ENCODE results near the gene UBE2E2.

UBE2E2 gene

DNA sequence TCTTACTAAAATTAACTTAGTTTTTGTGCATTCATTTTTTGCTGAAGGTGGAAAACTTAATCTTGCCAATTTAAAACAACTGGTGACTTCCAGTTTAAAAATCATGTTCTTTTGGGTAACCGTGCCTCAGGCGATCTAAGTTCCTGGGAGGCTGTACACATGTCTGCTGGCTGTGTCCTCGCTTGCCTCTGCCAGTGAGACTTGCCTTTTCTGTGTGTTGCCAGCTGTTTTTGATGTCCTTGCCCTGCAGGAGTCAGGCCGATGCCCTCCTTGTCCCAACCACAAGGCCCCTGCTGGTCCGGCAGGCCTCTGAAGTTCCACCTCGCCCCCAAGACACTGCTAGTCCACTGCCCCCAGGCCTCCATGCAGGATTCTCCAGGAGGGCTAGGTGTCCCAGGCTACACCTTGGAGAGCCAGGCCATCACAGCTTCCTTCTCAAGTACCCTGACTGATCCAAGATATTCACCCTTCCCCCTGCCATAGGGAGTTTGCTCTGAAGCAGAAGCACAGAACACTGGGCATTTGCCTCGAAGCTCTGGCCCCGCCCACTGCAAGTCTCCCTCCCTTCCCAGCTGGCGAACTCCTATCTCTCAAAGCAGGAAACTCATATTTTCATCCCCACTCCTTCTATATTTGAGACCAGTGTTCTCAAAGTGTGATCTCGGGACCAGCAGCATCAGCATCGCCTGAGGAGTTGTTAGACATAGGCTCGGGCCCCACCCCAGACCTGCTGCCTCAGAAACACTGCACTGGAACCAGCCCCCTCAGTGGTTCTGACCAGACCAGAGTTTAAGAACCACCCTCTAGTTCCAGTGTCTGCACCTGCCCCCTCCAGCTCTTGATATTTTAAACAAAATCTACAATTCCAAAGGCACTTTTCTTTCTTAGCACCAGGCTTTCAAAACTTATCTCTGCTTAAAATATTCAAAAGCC, 416.8 kb downstream of the UBE2E2 start:
- Histone ChIP-seq H3K4me1 (ENCODE audit: insufficient read depth, insufficient read length) (peaks cover 6% of the 10 kb centered on the region), H3K9ac (ENCODE audit: insufficient read length, low read depth) (no peak overlapping the region), H3K4me3 (ENCODE audit: insufficient read length, low read depth) (no peak overlapping the region), H3K36me3 (ENCODE audit: insufficient read depth, insufficient read length, low read length) (no peaks in the 10 kb centered on the region), H3K9me3 (ENCODE audit: insufficient read depth, low read length) (peaks cover 12% of the 10 kb centered on the region; the same call in 1 of the 2 replicates), H3K27me3 (ENCODE audit: insufficient read depth, insufficient read length) (no peaks in the 10 kb centered on the region)
- TF ChIP-seq ZNF274 (IDR thresholded peaks at IDR 0.05; ENCODE audit: low read depth, low read length) (no peak), SUZ12 (IDR thresholded peaks at IDR 0.05; ENCODE audit: extremely low read depth, insufficient read depth, insufficient read length) (no peak), YY1 (IDR thresholded peaks at IDR 0.05; ENCODE audit: insufficient read depth, insufficient read length) (no peak)
- no peak for DNase-seq (ENCODE audit: low read depth, low spot score)

DNA sequence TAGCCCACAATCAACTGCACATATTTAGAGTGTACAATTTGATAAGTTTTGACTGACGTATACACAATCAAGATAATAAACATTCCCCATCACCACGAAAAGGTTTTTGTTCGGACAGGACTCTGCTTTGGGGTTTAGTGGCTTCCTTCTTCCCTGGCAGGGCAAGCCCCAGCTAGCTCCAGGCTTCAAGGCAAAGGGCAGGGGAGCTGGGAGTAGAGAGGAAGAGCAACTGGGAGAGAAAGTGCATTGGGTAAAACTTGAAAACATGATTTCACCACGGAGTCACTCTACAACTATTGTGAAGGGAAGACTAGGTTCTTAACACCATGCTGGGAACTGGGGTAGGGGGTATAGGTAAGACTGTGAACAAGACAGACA, 417.5 kb downstream of the UBE2E2 start:
- Histone ChIP-seq H3K27me3 (ENCODE audit: insufficient read depth, insufficient read length) (no peaks in the 10 kb centered on the region), H3K36me3 (ENCODE audit: insufficient read depth, insufficient read length, low read length) (no peaks in the 10 kb centered on the region), H3K4me3 (ENCODE audit: insufficient read length, low read depth) (no peak overlapping the region), H3K9ac (ENCODE audit: insufficient read length, low read depth) (no peak overlapping the region), H3K9me3 (ENCODE audit: insufficient read depth, low read length) (peaks cover 17% of the 10 kb centered on the region; the same call in 1 of the 2 replicates), H3K4me1 (ENCODE audit: insufficient read depth, insufficient read length) (peaks cover 6% of the 10 kb centered on the region)
- DNase-seq (ENCODE audit: low read depth, low spot score) = no peak
- no peak for TF ChIP-seq ZNF274 (IDR thresholded peaks at IDR 0.05; ENCODE audit: low read depth, low read length)
- no peak for TF ChIP-seq SUZ12 (IDR thresholded peaks at IDR 0.05; ENCODE audit: extremely low read depth, insufficient read depth, insufficient read length)
- TF ChIP-seq YY1 (IDR thresholded peaks at IDR 0.05; ENCODE audit: insufficient read depth, insufficient read length) = no peak

DNA sequence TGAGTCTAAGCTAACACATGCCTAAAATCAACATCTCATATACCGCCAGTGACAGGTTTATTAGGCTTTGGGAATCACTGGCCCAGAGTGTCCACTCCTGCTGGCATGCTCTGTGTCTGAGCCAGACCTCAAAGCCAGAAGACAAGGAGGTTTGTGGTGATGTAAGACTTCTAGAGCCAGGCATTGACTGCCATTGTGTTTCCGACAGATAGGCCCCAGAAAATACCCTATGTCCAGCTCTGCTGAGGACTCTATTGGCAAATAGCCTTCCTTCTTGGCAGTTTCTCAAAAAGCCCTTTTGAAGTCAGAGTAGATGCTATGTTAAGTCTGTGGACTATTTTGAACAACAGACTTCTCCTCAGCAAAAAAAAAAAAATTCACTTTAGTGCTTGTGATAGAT, 420.7 kb downstream of the UBE2E2 start:
- Histone ChIP-seq H3K9me3 (ENCODE audit: insufficient read depth, low read length) (peaks cover 17% of the 10 kb centered on the region; the same call in 1 of the 2 replicates), H3K9ac (ENCODE audit: insufficient read length, low read depth) (no peak overlapping the region), H3K27me3 (ENCODE audit: insufficient read depth, insufficient read length) (no peaks in the 10 kb centered on the region), H3K4me3 (ENCODE audit: insufficient read length, low read depth) (no peak overlapping the region), H3K36me3 (ENCODE audit: insufficient read depth, insufficient read length, low read length) (no peaks in the 10 kb centered on the region), H3K4me1 (ENCODE audit: insufficient read depth, insufficient read length) (peaks cover 6% of the 10 kb centered on the region)
- no peak for DNase-seq (ENCODE audit: low read depth, low spot score)
- TF ChIP-seq ZNF274 (IDR thresholded peaks at IDR 0.05; ENCODE audit: low read depth, low read length) (no peak), SUZ12 (IDR thresholded peaks at IDR 0.05; ENCODE audit: extremely low read depth, insufficient read depth, insufficient read length) (no peak), YY1 (IDR thresholded peaks at IDR 0.05; ENCODE audit: insufficient read depth, insufficient read length) (no peak)

DNA sequence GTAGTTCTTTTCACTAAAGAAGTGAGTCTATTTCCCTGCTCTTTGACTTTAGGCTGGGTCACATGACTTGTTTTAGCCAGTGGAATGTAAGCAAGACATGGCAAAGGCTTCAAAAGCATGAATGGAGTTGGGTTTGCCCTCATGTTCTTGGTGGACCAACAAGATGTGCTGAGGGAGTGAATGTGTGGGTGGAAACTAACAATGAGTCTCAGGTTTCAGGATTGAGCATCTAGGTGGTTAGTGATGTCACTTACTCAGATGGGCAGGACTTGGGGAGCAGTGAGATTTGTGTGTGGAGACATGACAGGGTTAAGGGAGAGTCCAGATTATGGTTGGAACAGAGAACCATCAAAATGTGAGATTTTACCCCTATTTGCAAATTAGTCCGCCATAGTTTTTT, 421.2 kb downstream of the UBE2E2 start:
- H3K36me3 ChIP-seq (ENCODE audit: insufficient read depth, insufficient read length, low read length) = no peaks in the 10 kb centered on the region
- peaks cover 6% of the 10 kb centered on the region for H3K4me1 ChIP-seq (ENCODE audit: insufficient read depth, insufficient read length)

DNA sequence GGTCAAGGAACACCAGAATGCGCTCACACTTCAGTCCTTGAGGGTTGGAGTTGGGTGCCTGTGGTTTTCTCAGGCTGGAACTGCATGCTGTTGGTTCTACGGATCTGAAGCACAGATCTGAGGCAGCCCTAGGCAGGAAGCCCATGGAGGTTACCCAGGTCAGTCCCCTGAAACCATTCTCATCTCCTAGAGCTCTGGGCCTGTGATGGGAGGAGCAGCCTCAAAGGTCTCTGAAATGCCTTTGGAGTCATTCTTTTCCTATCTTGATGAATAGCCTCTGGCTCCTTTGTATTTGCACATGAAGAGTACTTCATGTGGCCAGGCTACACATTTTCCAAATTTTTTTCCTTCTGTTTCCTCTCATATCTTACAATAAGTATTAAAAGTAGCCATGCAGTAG, 423.3 kb downstream of the UBE2E2 start:
- TF ChIP-seq ZNF274 (IDR thresholded peaks at IDR 0.05; ENCODE audit: low read depth, low read length) (no peak), SUZ12 (IDR thresholded peaks at IDR 0.05; ENCODE audit: extremely low read depth, insufficient read depth, insufficient read length) (no peak), YY1 (IDR thresholded peaks at IDR 0.05; ENCODE audit: insufficient read depth, insufficient read length) (no peak)
- H3K9me3 ChIP-seq (ENCODE audit: insufficient read depth, low read length) = peaks cover 17% of the 10 kb centered on the region; the same call in 1 of the 2 replicates
- no peaks in the 10 kb centered on the region for H3K27me3 ChIP-seq (ENCODE audit: insufficient read depth, insufficient read length)
- H3K36me3 ChIP-seq (ENCODE audit: insufficient read depth, insufficient read length, low read length) = no peaks in the 10 kb centered on the region
- no peak overlapping the region for H3K9ac ChIP-seq (ENCODE audit: insufficient read length, low read depth)
- DNase-seq (ENCODE audit: low read depth, low spot score) = no peak
- no peaks in the 10 kb centered on the region for H3K4me1 ChIP-seq (ENCODE audit: insufficient read depth, insufficient read length)
- H3K4me3 ChIP-seq (ENCODE audit: insufficient read length, low read depth) = no peak overlapping the region

More for the DNA sequence above, 421.2 kb downstream of the UBE2E2 start:
- no peak for DNase-seq (ENCODE audit: low read depth, low spot score)
- H3K9ac ChIP-seq (ENCODE audit: insufficient read length, low read depth) = no peak overlapping the region
- H3K27me3 ChIP-seq (ENCODE audit: insufficient read depth, insufficient read length) = no peaks in the 10 kb centered on the region
- no peak overlapping the region for H3K4me3 ChIP-seq (ENCODE audit: insufficient read length, low read depth)
- peaks cover 17% of the 10 kb centered on the region; the same call in 1 of the 2 replicates for H3K9me3 ChIP-seq (ENCODE audit: insufficient read depth, low read length)
- no peak for TF ChIP-seq SUZ12 (IDR thresholded peaks at IDR 0.05; ENCODE audit: extremely low read depth, insufficient read depth, insufficient read length)
- no peak for TF ChIP-seq ZNF274 (IDR thresholded peaks at IDR 0.05; ENCODE audit: low read depth, low read length)
- no peak for TF ChIP-seq YY1 (IDR thresholded peaks at IDR 0.05; ENCODE audit: insufficient read depth, insufficient read length)

DNA sequence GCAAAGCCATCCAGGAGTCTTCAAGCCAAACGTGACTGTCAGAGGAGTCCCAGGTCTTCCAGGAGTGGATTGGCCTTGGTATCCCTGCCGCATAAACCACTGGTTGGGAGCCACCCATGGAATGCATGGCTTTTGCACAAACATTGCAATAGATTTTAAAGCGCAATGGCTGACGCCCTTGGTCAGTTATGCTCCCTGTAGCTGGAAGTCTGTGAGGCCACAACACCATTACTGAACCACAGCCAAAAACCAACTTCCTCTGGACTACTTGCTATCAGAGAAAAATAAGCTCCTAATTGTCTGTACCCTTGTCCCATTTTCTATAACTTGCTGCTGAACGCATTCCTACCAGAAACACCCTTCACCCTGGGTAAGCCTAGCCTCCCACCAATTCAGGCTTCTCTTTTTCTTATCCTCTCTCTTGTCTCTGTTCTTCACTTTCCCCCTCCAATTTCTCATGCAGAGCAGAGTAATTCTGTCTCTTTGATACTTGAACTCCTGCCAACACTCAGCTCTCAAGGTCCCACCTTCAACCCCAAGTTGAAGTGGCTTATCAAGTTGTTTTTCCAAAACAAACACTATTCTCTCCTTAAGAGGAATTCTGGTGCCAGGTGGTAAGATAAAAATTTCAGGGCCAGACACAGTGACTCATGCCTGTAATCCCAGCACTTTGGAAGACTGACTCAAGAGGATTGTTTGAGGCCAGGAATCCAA, 426.2 kb downstream of the UBE2E2 start:
- Histone ChIP-seq H3K36me3 (ENCODE audit: insufficient read depth, insufficient read length, low read length) (no peaks in the 10 kb centered on the region), H3K4me3 (ENCODE audit: insufficient read length, low read depth) (no peak overlapping the region), H3K27me3 (ENCODE audit: insufficient read depth, insufficient read length) (no peaks in the 10 kb centered on the region), H3K9me3 (ENCODE audit: insufficient read depth, low read length) (peaks cover 10% of the 10 kb centered on the region; the same call in 1 of the 2 replicates), H3K9ac (ENCODE audit: insufficient read length, low read depth) (no peak overlapping the region), H3K4me1 (ENCODE audit: insufficient read depth, insufficient read length) (no peaks in the 10 kb centered on the region)
- TF ChIP-seq ZNF274 (IDR thresholded peaks at IDR 0.05; ENCODE audit: low read depth, low read length) = no peak
- TF ChIP-seq SUZ12 (IDR thresholded peaks at IDR 0.05; ENCODE audit: extremely low read depth, insufficient read depth, insufficient read length) = no peak
- TF ChIP-seq YY1 (IDR thresholded peaks at IDR 0.05; ENCODE audit: insufficient read depth, insufficient read length) = no peak
- no peak for DNase-seq (ENCODE audit: low read depth, low spot score)

All from NT2/D1 (cell line).